IMR-90 (cell line): ENCODE measurements around the gene FZD4. TPM values are rescaled to one million over a fixed set of nuclear protein-coding genes. Genes with fewer than 3 reads are reported as not detected.
A peak's percentile ranks its signal among the peaks of the same experiment; 100 is the strongest.

ENCODE experiments used
- ATAC-seq: fragments of 200-7000 bp; cut with Tn5 transposase; 2 replicates; pipeline ENCODE4 v1.9.1; 2020; ENCODE audit warnings: low read depth, mild to moderate bottlenecking, moderate library complexity
- BruUV-seq: library from RNA; stranded (reverse); fragments of 400-500 nt; replicated peaks from 2 replicates; lab custom pipeline; 2021; lab: Mats Ljungman, UMichigan
- CTCF ChIA-PET: fragments of 300-600 bp; formaldehyde crosslinking; extraction: SDS; loops from one replicate; lab custom pipeline; 2021; ENCODE audit warnings: antibody characterized with exemption; lab: Yijun Ruan, JAX
- POLR2A ChIA-PET: fragments of 300-600 bp; sonication (Branson Sonifier 250); formaldehyde crosslinking; loops from one replicate; lab custom pipeline; 2022; ENCODE audit warnings: antibody characterized with exemption; ENCODE audit not compliant: unreplicated experiment; lab: Charles Lee
- DNase-seq: peaks from one replicate; pipeline ENCODE4 v3.0.0; 2013
- H2AFZ ChIP-seq: replicated peaks from 2 replicates; pipeline ENCODE3; 2013; ENCODE audit warnings: low read length, mild to moderate bottlenecking; ENCODE audit not compliant: poor library complexity
- H2AK5ac ChIP-seq: 2 replicates; pipeline ENCODE4 v1.6.1; 2013; ENCODE audit warnings: low read depth, low read length, inconsistent platforms
- H2AK9ac ChIP-seq: replicated peaks from 2 replicates; pipeline ENCODE3; 2013; ENCODE audit warnings: mild to moderate bottlenecking, low read depth, low read length, moderate library complexity; ENCODE audit not compliant: poor library complexity
- H2BK120ac ChIP-seq: 2 replicates; pipeline ENCODE4 v1.6.1; 2013; ENCODE audit warnings: low read depth, low read length, inconsistent platforms
- H2BK15ac ChIP-seq: 3 replicates; pipeline ENCODE4 v1.6.1; 2013; ENCODE audit warnings: low read depth, low read length, inconsistent platforms
- H2BK20ac ChIP-seq: 2 replicates; pipeline ENCODE4 v1.6.1; 2013; ENCODE audit warnings: low read depth, mild to moderate bottlenecking, inconsistent platforms, low read length, moderate library complexity
- H2BK5ac ChIP-seq: 2 replicates; pipeline ENCODE4 v1.6.1; 2013; ENCODE audit warnings: mild to moderate bottlenecking, low read depth, low read length, inconsistent platforms; ENCODE audit not compliant: poor library complexity, severe bottlenecking
- H3K14ac ChIP-seq: replicated peaks from 2 replicates; pipeline ENCODE4 v1.6.1; 2013; ENCODE audit warnings: low read depth, low read length, inconsistent platforms
- H3K18ac ChIP-seq: 2 replicates; pipeline ENCODE4 v1.6.1; 2013; ENCODE audit warnings: low read depth, low read length, control low read depth
- H3K23ac ChIP-seq: 2 replicates; pipeline ENCODE4 v1.6.1; 2013; ENCODE audit warnings: low read depth, low read length, inconsistent platforms
- H3K27ac ChIP-seq: 2 replicates; pipeline ENCODE4 v1.5.1; 2013; ENCODE audit warnings: mild to moderate bottlenecking, control low read depth, low read length; ENCODE audit not compliant: insufficient read depth
- H3K27me3 ChIP-seq: 2 replicates; pipeline ENCODE4 v1.6.1; 2013; ENCODE audit warnings: low read length; ENCODE audit not compliant: control insufficient read depth, insufficient read depth
- H3K36me3 ChIP-seq: 2 replicates; pipeline ENCODE4 v1.6.1; 2013; ENCODE audit warnings: low read length, mixed read lengths; ENCODE audit not compliant: control insufficient read depth, insufficient read depth
- H3K4ac ChIP-seq: 2 replicates; pipeline ENCODE4 v1.6.1; 2013; ENCODE audit warnings: low read depth, low read length, inconsistent platforms
- H3K4me1 ChIP-seq: 2 replicates; pipeline ENCODE4 v1.6.1; 2013; ENCODE audit warnings: low read length, mixed read lengths; ENCODE audit not compliant: control insufficient read depth, insufficient read depth
- H3K4me2 ChIP-seq: 2 replicates; pipeline ENCODE4 v1.6.1; 2013; ENCODE audit warnings: low read depth, mild to moderate bottlenecking, control low read depth, low read length, moderate library complexity
- H3K4me3 ChIP-seq: 2 replicates; pipeline ENCODE4 v1.5.1; 2013; ENCODE audit warnings: low read depth, mild to moderate bottlenecking, control low read depth, low read length, moderate library complexity; ENCODE audit not compliant: insufficient read depth
- H3K56ac ChIP-seq: 2 replicates; pipeline ENCODE4 v1.6.1; 2013; ENCODE audit warnings: low read length, inconsistent platforms; ENCODE audit not compliant: insufficient read depth; ENCODE audit errors: extremely low read depth
- H3K79me1 ChIP-seq, 2 experiments: 2 replicates each; pipeline ENCODE4 v1.6.1; 2013; ENCODE audit warnings: low read length in 2 of 2, inconsistent platforms in 1 of 2, low read depth in 1 of 2
- H3K9ac ChIP-seq: 2 replicates; pipeline ENCODE4 v1.6.1; 2013; ENCODE audit warnings: low read depth, low read length, control low read depth
- H3K9me1 ChIP-seq: 2 replicates; pipeline ENCODE4 v1.6.1; 2013; ENCODE audit warnings: low read length, inconsistent platforms; ENCODE audit not compliant: insufficient read depth
- H3K9me3 ChIP-seq: 2 replicates; pipeline ENCODE4 v1.6.1; 2013; ENCODE audit warnings: low read length; ENCODE audit not compliant: control insufficient read depth, insufficient read depth
- H4K20me1 ChIP-seq: 2 replicates; pipeline ENCODE4 v1.6.1; 2013; ENCODE audit warnings: low read length, inconsistent platforms; ENCODE audit not compliant: insufficient read depth
- H4K5ac ChIP-seq: 2 replicates; pipeline ENCODE4 v1.6.1; 2013; ENCODE audit warnings: mild to moderate bottlenecking, low read depth, low read length, control low read depth
- H4K8ac ChIP-seq, 2 experiments: 2 replicates each; pipeline ENCODE4 v1.6.1; 2013; ENCODE audit warnings: low read depth in 2 of 2, low read length in 2 of 2, control low read depth in 1 of 2, inconsistent platforms in 1 of 2
- H4K91ac ChIP-seq: 2 replicates; pipeline ENCODE4 v1.6.1; 2013; ENCODE audit warnings: low read depth, low read length, inconsistent platforms; ENCODE audit not compliant: insufficient read depth
- FOS ChIP-seq: fragments of 150-350 bp; IDR thresholded peaks from 2 replicates; pipeline ENCODE4 v1.6.1; 2016; ENCODE audit warnings: low read depth, low read length
- RAD21 ChIP-seq: IDR thresholded peaks from 2 replicates; pipeline ENCODE4 v1.6.1; 2012; ENCODE audit warnings: low read length, improper control_type of control experiment
- SMC3 ChIP-seq: fragments of 150-350 bp; IDR thresholded peaks from 2 replicates; pipeline ENCODE4 v1.6.1; 2016; ENCODE audit warnings: low read depth, mild to moderate bottlenecking, antibody characterized with exemption, low read length, moderate library complexity
- WGBS, 2 experiments: methylation state at CpG; one replicate each; pipeline versions ENCODE4 v1.1.5 to v1.1.7; 2013; ENCODE audit warnings: missing lambda C conversion rate in 2 of 2; ENCODE audit not compliant: insufficient read length in 1 of 2; ENCODE audit errors: extremely low coverage in 2 of 2; 5-methylcytosine and 5-hydroxymethylcytosine counted together
- dilution Hi-C: fragments of 300-500 bp; cut with HindIII; formaldehyde crosslinking; loops from one replicate; pipeline ENCODE4 v1.14.3; 2018; ENCODE audit warnings: low sequenced_read_pairs; ENCODE audit not compliant: unreplicated experiment
- in situ Hi-C: fragments of 300-500 bp; cut with MboI; formaldehyde crosslinking; loops from 3 replicates; pipeline ENCODE4 v1.14.3; 2019; ENCODE audit warnings: low sequenced_read_pairs, inconsistent platforms, mixed read lengths
- intact Hi-C: fragments of 100-400 bp; cut with micrococcal nuclease; formaldehyde crosslinking; loops from 2 replicates; pipeline ENCODE4 v1.10.0; 2022
- polyA plus RNA-seq, 3 experiments: library from polyadenylated mRNA; depleted of rRNA; stranded (reverse); fragments of >200 nt; gene quantifications; 2 replicates each; pipeline ENCODE4 v1.2.3, GENCODE V29; 2012; ENCODE audit warnings: low replicate concordance in 1 of 3
- total RNA-seq: library from RNA; depleted of rRNA; stranded (reverse); fragments of >200 nt; gene quantifications from 2 replicates; pipeline ENCODE4 v1.2.3, GENCODE V29; 2012
- TF ChIP-seq, protein P1 (sequence below): conservative IDR thresholded peaks from 2 replicates; pipeline ENCODE4 v1.5.1; 2012; ENCODE audit warnings: mild to moderate bottlenecking, low read depth, low read length, improper control_type of control experiment

Gene FZD4
- total and polyA plus RNA-seq, 2 of the 4 experiments (the other 2 are of a cell fraction): 3.7 to 7.7 TPM

DNA sequence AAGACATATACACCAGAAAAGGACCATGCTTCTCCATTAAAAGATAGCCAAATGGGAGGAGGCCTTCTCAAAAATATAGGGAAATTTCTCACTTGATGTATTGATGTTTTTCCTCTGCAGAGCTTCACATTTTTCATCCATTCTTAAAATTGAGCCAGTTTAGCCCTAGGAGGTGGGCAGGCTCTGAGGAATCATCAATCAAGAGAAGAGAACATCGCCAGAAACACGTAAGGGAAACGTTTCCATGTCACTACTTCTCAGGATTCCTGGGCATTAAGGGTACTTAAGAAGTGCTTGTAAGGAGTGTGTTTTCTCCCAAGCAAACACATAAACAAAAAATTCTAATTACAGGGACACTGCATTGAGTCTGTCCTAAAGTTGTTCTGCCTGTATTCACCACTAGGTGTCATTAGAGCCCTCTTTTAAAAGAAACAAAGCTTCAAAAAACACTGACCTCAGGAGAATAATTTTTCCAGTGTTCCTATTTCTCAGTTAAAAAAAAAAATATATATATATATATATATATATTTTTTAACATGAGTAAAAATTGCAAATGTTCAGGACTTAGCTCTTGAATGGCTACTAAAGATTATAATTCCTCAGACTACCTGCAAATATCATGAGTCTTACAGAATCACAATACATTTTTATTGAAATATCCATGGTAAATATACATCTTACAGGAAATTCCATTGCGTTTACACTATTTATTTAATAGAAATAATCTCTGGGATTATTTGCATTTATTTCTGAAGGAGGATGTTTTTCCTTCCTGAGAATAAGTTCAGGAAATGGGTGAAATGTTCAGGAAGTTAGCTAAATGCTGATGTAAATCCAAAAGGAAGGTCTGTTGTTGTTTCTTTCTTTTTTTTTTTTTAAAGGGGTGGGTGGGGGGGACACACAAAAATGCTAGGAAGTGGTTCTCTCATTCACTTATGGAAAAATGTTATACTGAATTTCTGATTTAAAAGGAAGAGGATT is 16.0 kb downstream of the FZD4 start:
- CTCF ChIA-PET: interaction anchor here (0.5 to 1.6 kb wide), 21 partner anchors 12 to 482 kb away, joined by 3 to 9 read pairs (median 4); partner anchors contain the start of gene FZD4
- no peaks in the 10 kb centered on the region for H3K27me3 ChIP-seq
- H3K27ac ChIP-seq: no peak overlapping the region
- H2BK5ac ChIP-seq: peak overlapping the region; percentile 21
- H2AK5ac ChIP-seq: peak overlapping the region; percentile 63; the same call in 1 of the 2 replicates
- POLR2A ChIA-PET: interaction anchor here (0.6 to 0.7 kb wide), 2 partner anchors 418 to 484 kb away, joined by 3 read pairs; no protein-coding TSS in a partner anchor
- no peak overlapping the region for H2AFZ ChIP-seq
- H4K91ac ChIP-seq: no peak overlapping the region
- intact Hi-C loops: loop anchor here (1.0 to 5.0 kb wide), 5 partner anchors 98 to 482 kb away; partner anchors contain the start of gene TMEM135
- ATAC-seq: peak; percentile 43
- peaks cover 23% of the 10 kb centered on the region for H3K4me1 ChIP-seq
- dilution Hi-C loops: no loop called here
- H3K18ac ChIP-seq: no peak overlapping the region; the same call in 1 of the 2 replicates
- no peak overlapping the region for H3K4ac ChIP-seq
- no peak overlapping the region for H2AK9ac ChIP-seq
- H3K79me1 ChIP-seq: no peaks in the 10 kb centered on the region
- H4K20me1 ChIP-seq: no peaks in the 10 kb centered on the region
- peaks cover 8% of the 10 kb centered on the region for H3K9me1 ChIP-seq
- H3K14ac ChIP-seq: no peak overlapping the region
- H2BK20ac ChIP-seq: no peak overlapping the region
- no peak overlapping the region for H4K5ac ChIP-seq
- 0 out of 2 replicates have a peak overlapping the region, but pooled peaks have one; percentile 38 for H3K9ac ChIP-seq
- BruUV-seq: no TSS peak
- H3K4me3 ChIP-seq: no peak overlapping the region
- in situ Hi-C loops: loop anchor here (25.0 kb wide), 1 partner anchor 473 kb away; no protein-coding TSS in a partner anchor
- WGBS, 2 experiments: no CpG with 5 or more reads among the region's 4 CpGs
- H2BK120ac ChIP-seq: no peak overlapping the region
- peak; percentile 68 for DNase-seq
- no peaks in the 10 kb centered on the region for H3K36me3 ChIP-seq
- H3K4me2 ChIP-seq: no peak overlapping the region
- H3K9me3 ChIP-seq: no peaks in the 10 kb centered on the region
- H2BK15ac ChIP-seq: no peak overlapping the region
- TF ChIP-seq SMC3: peak; percentile 66
- no peak for TF ChIP-seq FOS
- TF ChIP-seq RAD21: peak; percentile 73
- TF ChIP-seq, protein P1, sequence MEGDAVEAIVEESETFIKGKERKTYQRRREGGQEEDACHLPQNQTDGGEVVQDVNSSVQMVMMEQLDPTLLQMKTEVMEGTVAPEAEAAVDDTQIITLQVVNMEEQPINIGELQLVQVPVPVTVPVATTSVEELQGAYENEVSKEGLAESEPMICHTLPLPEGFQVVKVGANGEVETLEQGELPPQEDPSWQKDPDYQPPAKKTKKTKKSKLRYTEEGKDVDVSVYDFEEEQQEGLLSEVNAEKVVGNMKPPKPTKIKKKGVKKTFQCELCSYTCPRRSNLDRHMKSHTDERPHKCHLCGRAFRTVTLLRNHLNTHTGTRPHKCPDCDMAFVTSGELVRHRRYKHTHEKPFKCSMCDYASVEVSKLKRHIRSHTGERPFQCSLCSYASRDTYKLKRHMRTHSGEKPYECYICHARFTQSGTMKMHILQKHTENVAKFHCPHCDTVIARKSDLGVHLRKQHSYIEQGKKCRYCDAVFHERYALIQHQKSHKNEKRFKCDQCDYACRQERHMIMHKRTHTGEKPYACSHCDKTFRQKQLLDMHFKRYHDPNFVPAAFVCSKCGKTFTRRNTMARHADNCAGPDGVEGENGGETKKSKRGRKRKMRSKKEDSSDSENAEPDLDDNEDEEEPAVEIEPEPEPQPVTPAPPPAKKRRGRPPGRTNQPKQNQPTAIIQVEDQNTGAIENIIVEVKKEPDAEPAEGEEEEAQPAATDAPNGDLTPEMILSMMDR: peak; percentile 74
- peak overlapping the region in 1 of 2 experiments; percentile 70; a peak in 1 of 4 replicates for H4K8ac ChIP-seq
- no peak overlapping the region for H3K56ac ChIP-seq
- H3K23ac ChIP-seq: no peak overlapping the region
